Stimulated activated CD4-positive, alpha-beta T cell treated with anti-CD3 and anti-CD28 coated beads, Interleukin-1b, Interleukin-23, amount 100 ng/mL, for 1 hour (primary cell): Measurements from ENCODE around the gene WFDC1.

ENCODE experiments used
- DNase-seq, 2 donors: peaks; one replicate each; pipeline ENCODE4 v3.0.0-alpha.2; 2020; ENCODE audit warnings: low read depth in 2 of 2

Gene WFDC1, protein sequence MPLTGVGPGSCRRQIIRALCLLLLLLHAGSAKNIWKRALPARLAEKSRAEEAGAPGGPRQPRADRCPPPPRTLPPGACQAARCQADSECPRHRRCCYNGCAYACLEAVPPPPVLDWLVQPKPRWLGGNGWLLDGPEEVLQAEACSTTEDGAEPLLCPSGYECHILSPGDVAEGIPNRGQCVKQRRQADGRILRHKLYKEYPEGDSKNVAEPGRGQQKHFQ

DNA sequence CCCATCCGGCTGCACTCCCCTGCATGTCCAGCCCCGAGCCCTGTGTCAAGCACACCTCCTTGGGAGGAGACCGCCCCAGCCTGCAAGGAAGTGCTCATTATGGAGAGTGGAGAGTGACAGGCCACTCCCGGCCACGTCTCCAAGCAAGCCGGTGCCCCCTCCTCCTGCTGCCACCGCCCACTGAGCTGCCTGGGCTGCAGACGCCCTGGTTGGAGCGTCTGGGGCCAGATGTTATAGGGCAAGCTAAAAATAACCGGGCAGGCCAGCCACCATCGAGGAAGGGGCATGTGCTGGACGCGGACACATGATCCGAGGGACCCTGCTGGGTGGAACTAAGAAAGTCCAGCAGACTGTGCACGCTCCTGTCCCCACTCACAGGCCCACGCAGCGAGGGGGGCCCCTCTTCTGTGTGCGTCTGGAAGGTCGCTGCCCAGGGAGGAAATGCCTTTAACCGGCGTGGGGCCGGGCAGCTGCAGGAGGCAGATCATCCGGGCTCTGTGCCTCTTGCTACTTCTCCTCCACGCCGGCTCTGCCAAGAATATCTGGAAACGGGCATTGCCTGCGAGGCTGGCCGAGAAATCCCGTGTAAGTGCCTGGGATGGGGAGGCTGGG is at the start of gene WFDC1:
WFDC1 (plus strand) TSS at position 348 of the 612 bp plus-strand sequence; CDS start at position 442, 94 bp downstream.
- DNase-seq, result no peak

DNA sequence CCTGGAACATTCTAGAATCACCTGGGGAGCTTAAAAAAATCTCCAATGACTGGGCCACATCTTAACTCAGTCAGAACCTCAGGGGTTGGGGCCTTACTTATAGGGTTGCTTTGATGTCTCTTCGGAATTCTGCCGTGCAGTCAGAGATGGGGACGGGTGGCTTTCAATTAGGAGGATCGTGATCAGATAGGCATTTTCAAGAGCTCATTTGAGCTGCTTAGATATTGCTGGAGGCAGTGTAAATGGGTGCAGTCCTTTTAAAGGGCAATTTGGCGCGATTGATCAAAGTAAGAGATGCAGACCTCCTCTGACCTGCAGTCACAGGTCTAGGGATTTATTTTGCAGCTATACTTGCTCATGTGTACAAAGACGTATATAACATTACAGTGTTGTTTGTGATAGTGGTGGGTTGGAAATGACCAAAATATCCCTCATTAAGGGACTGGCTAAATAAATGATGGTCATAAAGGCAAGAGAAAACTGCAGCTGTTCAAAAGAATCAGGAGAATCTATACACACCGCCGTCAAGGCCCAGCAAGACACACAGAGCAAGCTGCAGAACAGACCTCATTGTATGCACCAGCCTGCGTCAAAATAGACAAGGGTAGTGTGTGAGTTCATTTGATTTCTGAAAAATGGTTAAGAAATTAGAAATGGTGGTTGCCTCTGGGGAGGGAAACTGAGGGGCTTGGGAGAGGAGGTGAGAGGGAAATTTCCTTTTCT is 48.6 kb upstream of the WFDC1 start:
- DNase-seq, result no peak

DNA sequence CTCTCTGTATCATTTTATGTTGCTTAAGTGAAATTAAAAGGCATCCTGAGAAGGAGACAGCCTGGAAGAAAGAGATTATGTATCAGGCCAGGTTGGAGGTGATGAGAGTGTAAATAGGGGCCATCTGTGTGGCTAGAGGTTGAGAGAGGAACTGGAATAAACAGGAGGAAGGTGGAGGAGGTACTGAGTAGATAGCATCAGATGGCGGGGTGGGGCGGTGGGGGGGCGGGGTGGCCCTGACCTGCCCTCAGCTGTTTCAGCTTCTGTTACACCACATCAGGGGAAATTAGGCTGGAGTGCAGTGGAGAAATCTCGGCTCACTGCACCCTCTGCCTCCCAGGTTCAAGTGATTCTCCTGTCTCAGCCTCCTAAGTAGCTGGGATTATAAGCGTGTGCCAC is 48.0 kb upstream of the WFDC1 start:
- no peak for DNase-seq

DNA sequence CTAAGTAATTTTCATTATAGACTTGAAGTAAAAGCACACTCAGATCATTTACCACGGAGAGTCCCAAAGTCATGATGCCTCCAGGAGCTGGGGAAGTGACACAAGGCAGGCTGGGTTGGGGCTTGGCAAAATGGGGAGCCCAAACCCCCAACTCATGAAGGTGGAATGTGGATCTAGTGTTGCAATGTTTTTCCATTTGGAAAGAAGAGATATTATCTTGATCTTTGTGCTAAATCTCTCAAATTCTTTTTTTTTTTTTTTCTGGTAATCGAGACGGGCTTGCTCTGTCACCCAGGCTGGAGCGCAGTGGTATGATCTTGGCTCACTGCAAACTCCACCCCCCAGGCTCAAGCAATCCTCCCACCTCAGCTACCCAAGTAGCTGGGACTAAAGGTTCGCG is 47.3 kb upstream of the WFDC1 start:
- no peak for DNase-seq

DNA sequence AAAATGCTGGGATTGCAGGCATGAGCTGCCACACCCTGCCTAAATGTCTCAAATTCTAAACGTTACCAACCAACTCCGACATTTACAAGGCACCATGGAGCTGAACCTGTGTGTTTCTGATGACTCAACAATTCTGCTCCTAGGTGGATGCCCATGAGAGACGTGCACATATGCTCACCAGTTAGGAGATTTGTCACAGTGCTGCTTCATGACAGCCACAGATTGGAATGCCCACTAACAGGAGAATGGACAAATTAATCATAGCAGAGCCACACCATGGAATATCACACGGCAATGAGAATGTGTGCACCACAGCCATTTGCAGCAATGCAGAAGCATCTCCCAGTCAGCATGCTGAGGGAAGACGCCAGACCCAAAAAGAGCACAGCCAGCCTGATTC is 46.8 kb upstream of the WFDC1 start:
- no peak for DNase-seq

DNA sequence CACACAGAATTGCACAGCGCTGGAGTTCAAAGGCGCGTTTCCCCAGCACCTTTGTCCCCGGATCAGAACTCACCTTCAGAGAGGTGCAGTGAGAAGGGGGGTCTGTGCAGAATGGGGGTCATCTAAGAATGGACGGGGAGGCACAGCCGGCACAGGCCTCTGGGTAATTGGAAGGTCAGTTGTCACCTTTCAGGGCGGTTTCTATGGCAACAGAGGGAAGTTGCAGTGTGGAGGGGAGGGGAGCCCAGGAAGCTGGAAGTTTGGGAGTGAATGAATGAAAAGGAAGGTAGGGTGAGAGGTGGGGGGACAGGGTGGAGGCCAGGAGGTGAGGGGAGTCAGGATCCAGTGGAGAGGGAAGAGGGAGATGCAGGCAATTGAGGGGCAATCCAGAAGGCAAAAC is 42.5 kb upstream of the WFDC1 start:
- no peak for DNase-seq

DNA sequence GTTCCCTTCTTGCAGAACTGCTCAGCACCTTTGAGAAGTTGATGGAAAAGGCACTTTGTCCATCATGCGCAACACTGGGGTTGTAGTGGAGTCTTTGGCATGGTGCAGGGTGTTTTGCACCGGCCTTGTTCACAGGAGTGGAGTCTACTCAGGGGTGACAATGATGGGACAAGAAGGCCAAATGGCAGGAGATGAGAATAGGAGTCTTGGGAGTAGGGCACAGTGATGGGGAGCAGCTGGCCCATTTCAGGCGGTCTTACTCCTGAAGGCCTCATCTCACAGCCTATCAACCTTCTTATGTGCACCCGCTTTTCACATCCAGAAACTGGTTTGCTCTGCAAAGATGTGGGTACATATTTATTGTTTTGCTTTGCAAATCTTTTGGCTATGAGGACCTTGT is 41.5 kb upstream of the WFDC1 start:
- DNase-seq, result no peak

DNA sequence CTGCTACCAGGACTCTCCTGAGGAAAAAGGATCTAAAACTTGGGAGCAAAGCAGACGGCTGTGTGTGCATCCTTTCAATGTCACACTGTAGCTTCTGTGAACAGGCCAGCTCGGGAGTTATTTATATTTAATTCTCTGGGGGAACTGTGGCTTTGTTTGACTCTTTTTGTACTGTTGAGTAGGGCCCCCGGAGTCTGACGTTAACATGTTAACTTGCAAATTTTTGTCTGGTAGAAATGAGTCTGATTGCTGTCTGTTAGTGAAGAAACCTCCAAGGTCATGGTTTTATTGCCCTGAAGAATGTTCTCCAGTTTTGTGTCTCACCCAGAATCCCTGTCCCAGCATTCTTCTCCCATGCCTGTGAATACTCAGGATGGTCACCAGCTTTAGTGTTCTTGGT is 40.6 kb upstream of the WFDC1 start:
- no peak for DNase-seq

DNA sequence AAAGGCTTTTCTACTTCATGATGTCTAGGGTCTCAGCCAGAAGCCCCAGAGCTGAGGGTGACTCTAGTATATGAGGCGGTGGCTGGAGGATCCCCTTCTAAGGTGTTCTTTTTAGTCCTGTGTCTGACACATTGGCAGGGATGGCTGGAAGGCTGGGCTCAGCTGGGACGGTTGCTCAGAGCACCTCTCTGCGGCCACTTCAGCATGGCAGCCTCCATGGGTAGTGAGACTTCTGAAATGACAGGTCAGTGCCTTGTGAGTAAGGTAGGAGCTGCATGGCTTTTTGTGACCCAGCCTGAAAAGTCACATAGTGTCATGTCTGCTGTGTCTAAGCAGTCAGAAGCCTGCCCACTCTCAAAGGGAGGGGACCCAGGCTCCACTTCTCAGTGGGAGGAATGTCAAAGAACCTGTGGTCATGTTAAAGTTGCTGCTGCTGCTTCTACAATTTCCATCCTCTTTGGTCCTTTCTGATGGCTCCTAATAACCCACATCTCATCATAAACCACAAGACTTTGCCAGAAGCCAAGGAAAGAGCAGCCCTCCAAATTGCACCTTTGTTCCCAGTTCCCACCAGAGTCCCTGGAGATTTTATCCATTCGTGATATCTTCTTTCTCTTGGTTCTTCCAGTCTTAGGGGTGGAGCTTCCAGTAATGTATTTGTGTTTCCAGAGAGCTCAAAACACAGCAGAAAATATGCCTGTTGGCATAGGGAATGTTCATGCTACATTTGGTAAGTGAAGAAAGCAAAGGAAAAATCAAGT is 39.4 kb upstream of the WFDC1 start:
- DNase-seq, result no peak

DNA sequence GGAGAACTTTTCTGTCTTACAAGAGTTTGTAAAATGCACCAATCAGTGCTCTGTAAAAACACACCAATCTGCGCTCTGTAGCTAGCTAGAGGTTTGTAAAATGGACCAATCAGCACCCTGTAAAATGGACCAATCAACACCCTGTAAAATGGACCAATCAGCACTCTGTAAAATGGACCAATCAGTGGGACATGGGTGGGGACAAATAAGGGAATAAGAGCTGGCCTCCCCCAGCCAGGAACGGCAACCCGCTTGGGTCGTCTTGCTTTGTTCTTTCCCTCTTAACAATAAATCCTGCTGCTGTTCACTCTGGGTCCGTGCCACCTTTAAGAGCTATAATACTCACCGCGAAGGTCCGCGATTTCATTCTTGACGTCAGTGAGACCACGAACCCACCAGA is 36.4 kb upstream of the WFDC1 start:
- no peak for DNase-seq

DNA sequence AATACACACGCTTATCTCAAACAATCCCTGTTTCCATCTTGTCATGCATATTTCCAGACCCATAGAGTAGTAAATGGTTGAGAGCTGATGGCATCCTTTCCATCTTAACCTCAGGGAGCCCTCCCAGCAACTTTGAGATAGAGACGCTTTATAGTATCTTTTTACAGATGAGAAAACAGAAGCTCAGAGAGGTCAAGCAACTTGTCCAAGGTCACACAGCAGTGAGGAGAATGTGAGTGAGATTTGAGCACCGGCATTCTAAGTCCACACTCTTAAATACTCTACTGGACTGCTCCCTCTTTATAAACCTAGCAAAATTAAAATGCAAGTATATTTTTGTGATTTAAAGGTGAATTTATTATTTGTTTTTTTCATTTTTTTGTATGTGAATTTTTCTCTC is 35.0 kb upstream of the WFDC1 start:
- DNase-seq, result no peak

DNA sequence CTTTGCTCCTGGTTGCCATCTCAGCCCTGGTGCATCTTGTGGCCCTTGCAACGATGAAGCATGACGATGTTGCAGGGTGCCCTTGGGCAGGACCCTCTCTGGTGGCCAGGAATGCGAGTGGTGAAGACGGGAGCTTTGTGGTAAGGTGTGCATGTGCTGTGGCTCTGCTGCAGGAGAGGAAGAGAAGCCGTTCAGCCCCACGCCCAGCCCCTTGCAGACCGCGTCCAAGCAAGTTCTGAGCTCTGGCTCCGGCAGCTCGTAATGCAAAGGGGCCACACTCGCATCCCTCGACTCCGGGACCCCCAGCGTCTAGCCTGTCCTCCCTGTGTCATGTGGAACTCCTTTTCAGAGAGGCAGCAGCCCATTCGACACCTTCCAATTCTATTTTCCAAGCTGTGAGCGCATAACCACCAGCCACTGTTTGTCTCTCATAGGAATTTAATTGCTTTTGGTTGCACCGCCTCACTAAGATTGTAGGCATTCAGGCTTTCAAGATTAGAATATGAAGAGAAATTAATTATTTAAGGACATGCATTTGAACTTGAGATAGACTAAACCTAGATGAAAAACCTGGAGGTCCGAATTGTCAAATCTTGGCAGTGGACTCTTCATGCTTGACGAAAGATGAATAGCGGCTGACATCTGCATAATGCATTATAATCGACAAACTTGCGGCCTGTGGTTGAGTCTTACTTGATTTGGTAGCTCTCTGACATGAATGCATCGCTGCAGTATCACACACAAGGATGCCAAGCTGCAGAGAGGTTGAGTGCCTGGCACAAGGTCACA is 33.7 kb upstream of the WFDC1 start:
- DNase-seq, result no peak

DNA sequence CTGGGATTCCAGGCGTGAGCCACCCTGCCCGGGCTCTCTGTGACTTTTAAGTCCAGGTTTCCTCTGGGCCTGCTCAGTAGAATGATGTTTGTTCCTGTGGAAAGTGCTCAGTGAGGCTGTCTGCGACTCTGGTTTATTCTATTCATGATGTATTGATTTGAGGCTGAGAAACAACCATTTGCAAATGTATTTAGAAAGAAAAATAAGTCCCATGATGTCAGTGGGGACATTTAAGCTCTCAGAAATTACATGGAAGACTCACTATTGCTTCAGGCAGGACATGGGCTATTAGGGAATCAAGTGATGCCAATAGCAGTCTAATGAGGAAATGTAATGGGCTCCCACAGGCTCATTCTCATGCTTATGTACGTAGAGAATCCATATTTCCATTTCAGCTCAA is 32.6 kb upstream of the WFDC1 start:
- DNase-seq, result no peak

DNA sequence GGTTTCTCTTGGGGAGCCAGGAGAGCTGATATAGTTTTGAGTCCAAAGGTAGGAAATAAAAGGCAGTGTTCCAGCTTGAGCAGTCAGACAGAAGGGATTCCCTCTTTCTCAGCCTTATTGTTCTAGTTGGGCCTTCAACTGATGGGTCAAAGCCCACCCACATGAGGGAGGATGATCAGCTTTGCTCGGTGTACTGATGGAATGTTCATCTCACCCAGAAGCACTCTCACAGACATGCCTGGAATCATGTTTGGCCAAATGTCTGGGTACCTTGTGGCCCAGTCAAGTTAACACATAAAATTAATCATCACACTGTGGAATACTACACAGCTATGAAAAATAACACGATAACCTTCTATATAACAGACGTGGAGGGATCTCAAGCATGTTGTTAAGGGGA is 31.7 kb upstream of the WFDC1 start:
- DNase-seq, result no peak

DNA sequence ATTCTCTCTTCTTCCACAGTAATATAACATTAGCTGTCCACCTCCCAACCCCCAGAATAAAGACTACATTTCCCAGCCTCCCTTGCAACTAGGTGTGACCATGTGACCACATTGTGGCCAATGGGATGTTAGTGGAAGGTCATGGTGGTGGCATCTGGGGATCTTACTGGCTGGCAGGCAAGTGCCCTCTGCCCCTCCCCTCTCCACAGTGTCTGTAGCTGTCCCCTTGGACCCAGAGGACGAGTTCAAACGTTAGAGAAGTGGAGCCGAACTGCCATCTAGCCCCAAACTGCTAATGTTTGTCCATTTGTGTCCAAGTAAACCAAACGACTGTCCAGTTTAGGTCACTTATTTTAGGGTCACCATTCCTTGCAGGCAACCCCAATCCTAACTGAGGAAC is 28.2 kb upstream of the WFDC1 start:
- DNase-seq, result no peak

DNA sequence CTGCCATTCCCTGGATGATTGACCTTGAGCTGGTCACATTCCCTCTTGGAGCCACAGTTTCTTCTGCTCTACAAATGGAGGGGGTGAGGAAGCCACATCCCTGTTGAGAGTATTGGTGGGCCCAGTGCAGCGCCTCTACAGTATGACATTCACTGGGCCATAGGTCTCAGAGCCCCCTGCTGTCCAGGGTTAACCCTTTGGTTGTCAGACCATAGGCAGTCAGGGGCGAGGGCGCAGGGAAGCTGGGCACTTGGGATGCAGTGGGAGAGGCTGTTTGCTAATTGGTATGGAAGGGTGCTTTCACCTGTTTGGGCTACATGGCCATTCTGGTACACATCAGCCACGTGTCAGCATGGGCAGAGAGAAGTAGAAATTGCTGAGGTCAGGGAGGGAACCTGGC is 27.3 kb upstream of the WFDC1 start:
- DNase-seq, result no peak

DNA sequence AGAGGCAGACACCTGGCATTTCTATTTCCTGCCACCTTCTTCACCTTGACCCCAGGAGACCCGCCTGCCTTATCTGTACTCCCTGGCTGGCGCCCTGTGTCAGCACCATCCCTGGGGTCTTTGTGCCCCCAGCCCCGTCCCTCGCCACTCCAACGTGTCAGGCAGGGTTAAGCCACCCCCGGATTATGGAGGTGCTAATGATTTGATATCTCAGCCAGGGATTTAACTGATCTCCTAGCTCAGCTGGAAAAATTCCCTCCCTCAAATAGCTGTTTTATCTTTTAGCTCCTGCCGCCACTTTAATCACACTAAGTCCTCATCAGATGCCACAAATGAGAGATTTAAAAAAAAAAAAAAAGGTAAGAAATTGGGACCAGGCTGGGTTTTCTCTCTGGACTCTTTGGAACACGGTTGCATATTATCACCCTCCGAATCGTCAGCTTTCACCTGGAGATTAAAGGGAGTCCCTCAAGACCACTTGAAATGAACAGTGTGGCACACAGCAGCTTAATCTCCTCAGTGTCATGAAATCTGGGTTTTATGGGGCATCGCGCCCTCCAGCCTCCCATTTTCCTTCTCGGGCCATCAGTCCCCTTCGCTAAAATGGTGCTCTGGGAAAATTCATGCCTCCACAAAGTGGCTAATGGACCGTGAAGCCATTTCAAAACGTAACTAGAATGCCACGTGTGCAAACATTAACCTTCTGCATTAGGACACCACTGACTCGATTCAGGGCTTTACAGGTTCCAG is 26.2 kb upstream of the WFDC1 start:
- no peak for DNase-seq

DNA sequence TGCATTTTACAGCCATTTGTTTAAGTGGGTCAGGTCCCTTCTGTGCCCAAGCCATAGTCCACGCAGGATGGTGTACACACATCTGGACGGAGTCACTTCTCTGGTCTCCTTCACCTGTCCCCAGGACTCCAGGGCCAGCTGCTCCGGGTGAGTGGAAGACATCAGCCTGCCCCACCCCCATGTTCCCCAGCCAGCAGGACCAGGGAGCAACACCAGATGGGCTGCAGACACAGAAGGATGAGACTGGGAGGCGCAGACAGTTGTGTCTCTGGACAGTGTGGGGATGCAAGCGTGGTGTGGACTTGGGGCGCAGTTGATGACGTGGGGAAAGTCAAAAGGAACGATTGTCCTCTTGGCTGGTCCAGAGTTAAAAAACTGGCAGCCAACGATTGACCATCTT is 24.6 kb upstream of the WFDC1 start:
- no peak for DNase-seq

DNA sequence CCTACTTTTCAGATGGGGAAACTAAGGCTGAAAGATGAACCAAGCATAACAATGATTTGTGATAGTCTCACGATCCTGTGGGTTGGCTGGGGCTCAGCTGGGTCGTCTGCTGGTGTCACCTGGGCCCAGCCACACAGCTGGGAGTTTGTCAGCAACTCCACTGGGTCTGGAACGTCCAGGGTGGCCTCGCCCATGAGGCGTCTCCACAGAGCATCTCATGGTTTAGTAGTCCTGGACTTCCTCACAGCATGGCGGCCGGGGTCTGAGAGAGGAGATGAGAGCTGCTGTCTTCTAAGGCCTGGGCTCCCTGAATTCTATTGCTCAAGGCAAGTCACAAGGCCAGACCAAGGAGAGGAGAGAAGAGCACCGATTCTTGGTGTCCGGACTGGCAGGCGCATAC is 24.1 kb upstream of the WFDC1 start:
- DNase-seq, result no peak

DNA sequence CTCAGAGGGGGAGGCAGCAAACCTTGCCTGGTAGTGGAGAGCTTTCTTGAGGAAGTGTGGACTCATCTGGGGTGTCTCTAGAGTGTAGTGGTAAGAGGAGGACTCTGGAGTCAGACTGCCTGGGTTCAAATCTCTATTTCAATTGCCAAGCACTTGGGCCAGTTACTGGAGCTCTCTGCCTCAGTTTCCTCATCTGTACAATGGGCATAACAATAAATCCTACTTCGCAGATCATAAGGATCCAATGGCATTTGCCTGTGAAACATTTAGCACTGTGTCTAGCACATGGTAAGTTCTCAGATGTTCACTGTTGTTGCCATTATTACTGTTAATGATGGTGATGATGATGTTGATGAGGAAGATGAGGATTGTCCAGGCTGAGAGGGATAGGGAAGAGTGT is 23.6 kb upstream of the WFDC1 start:
- DNase-seq, result no peak

DNA sequence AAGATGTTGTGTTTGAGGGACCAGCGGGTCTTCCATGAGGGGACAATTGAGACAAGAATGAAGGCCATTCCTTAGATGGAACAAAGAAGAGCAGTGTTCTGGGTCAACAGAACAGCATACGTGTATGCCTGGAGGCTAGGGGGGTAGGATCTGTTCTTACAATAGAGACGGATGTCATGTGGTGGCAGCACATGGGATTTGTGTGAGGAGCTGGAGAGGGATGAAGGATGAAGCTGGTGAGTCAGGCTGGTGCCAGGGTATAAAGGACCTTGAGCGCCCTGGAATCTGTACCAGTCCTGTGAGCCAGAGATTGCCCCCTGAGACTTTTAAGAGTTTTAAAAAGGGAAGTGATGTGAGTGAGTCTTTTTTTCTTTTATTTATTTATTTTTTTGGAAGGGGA is 22.8 kb upstream of the WFDC1 start:
- DNase-seq, result no peak
